Adrenal gland (tissue), 12 donors: ENCODE results near the gene SPG7. TPM values are rescaled to one million over a fixed set of nuclear protein-coding genes. Genes with fewer than 3 reads are reported as not detected.

Experiments
- DNase-seq, 7 donors: peaks; one replicate each; pipeline ENCODE4 v3.0.0-alpha.2; 2019 to 2020
- H3K27ac ChIP-seq, 5 donors: fragments of 200-600 bp; sonication (generic) in 4 of 5; 1 replicate in 3 of 5; 2 replicates in 2 of 5; pipeline versions ENCODE4 v1.5.1 to v1.8.0; 2016 to 2020; ENCODE audit warnings: mild to moderate bottlenecking in 1 of 5
- H3K27me3 ChIP-seq: fragments of 200-600 bp; 2 replicates; pipeline ENCODE4 v1.8.0; 2021
- H3K36me3 ChIP-seq, 2 donors: fragments of 200-600 bp; replicated peaks in 1 of 2; 1 replicate in 1 of 2; 2 replicates in 1 of 2; pipeline versions ENCODE4 v1.5.1 to v1.8.0; 2018 to 2022
- H3K4me1 ChIP-seq, 2 donors: fragments of 200-600 bp; replicated peaks in 1 of 2; 1 replicate in 1 of 2; 2 replicates in 1 of 2; pipeline versions ENCODE4 v1.5.1 to v1.8.0; 2018 to 2021
- H3K4me3 ChIP-seq, 4 donors: fragments of 200-600 bp; sonication (generic) in 3 of 4; one replicate each; pipeline ENCODE4 v1.5.1; 2016 to 2018
- H3K9me3 ChIP-seq, 3 donors: fragments of 200-600 bp; sonication (generic) in 1 of 3; replicated peaks in 1 of 3; 1 replicate in 2 of 3; 2 replicates in 1 of 3; pipeline versions ENCODE4 v1.5.1 to v1.8.0; 2016 to 2021
- POLR2A ChIP-seq, 2 donors: fragments of 450-650 bp; IDR thresholded peaks; one replicate each; pipeline ENCODE4 v1.6.1; 2017; ENCODE audit warnings: antibody characterized with exemption in 2 of 2, mild to moderate bottlenecking in 2 of 2, moderate library complexity in 1 of 2
- WGBS, 4 donors: extraction: QIAGEN DNeasy Blood & Tissue Kit in 2 of 4; methylation state at CpG; one replicate each; pipeline versions ENCODE4 v1.1.5 to v1.1.7; 2013 to 2017; 5-methylcytosine and 5-hydroxymethylcytosine counted together
- intact Hi-C, 2 donors: fragments of 100-400 bp; cut with DNase I; formaldehyde crosslinking; loops; one replicate each; pipeline versions ENCODE4 v1.14.1 to v1.15.0; 2022 to 2023
- polyA plus RNA-seq, 3 donors: library from polyadenylated mRNA; stranded (reverse); fragments of 200-250 nt in 2 of 3; fragments of 350-450 nt in 1 of 3; fragmentation: Illumina TruSeq in 1 of 3; extraction: RNeasy Lipid Tissue Mini Kit (QIAGEN cat#74804) in 1 of 3; gene quantifications; one replicate each; pipeline ENCODE4 v1.2.3, GENCODE V29; 2013 to 2014
- total RNA-seq, 9 donors: library from RNA; depleted of rRNA in 4 of 9; stranded (reverse); fragments of >200 nt in 4 of 9; fragments of 120-200 nt in 1 of 9; fragmentation: NEBNext Ultra II Directional in 1 of 9; extraction: Animal tissue kit (Norgen Biotek cat#: 25700) in 1 of 9; gene quantifications; one replicate each; pipeline versions ENCODE4 v1.1.0 to v1.2.4, GENCODE V29; 2013 to 2023
- TF ChIP-seq, protein P1 (sequence below), 6 experiments: fragments of 450-650 bp in 4 of 6; fragments of 200-600 bp in 2 of 6; sonication (generic) in 1 of 6; IDR thresholded peaks; 1 replicate in 5 of 6; 2 replicates in 1 of 6; pipeline versions ENCODE4 v1.5.1 to v1.8.0; 2016 to 2021; ENCODE audit warnings: antibody characterized with exemption in 6 of 6, mild to moderate bottlenecking in 2 of 6, moderate library complexity in 1 of 6
- donor health status: healthy with polysubstance abuse.
- donor health status: Bipolar disorder and iron deficiency.
- donor health status: DM: yes; HTN: yes; CAD: no.
- donor health status: DM: no; HTN: no; CAD: no.
- donor health status: DM: no; HTN: no; CAD: no.
- donor health status: DM: yes; HTN: yes; CAD: no.

Gene SPG7
- total and polyA plus RNA-seq, 12 donors: 57.1 to 250 (median 142) TPM

DNA sequence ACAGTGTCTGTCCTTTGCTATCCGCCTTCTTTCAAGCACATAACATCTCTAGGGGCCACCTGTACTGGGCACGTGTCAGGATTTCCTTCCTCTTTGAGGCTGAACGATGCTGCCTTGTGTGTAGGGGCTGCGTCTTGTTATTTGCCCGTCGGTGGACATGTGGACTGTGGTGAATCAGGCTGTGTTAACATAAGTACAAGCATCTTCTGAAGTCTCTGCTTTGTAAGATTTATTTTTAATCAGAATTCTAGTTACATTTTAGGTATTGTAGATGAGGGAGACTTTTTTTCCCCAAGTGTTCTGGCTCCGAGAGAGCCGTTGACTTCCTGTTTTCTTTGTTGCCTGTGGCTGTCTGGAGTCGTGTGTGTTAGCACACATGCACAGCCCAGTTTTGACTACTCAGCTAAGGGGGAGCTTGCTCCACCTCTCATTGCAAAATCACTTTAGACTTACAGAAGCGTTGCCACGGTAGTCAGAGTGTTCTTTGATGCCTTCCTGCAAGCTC, 26.1 kb downstream of the SPG7 start:
- Histone ChIP-seq H3K27me3 (no peaks in the 10 kb centered on the region), H3K4me1 (no peaks in the 10 kb centered on the region), H3K4me3 (no peak overlapping the region), H3K27ac (peak overlapping the region in 2 of 5 donors; percentile 44 to 59), H3K9me3 (no peaks in the 10 kb centered on the region), H3K36me3 (peaks cover 0 to 87% of the 10 kb centered on the region in 2 donors)
- intact Hi-C loops: no loop called here
- TF ChIP-seq, protein P1, sequence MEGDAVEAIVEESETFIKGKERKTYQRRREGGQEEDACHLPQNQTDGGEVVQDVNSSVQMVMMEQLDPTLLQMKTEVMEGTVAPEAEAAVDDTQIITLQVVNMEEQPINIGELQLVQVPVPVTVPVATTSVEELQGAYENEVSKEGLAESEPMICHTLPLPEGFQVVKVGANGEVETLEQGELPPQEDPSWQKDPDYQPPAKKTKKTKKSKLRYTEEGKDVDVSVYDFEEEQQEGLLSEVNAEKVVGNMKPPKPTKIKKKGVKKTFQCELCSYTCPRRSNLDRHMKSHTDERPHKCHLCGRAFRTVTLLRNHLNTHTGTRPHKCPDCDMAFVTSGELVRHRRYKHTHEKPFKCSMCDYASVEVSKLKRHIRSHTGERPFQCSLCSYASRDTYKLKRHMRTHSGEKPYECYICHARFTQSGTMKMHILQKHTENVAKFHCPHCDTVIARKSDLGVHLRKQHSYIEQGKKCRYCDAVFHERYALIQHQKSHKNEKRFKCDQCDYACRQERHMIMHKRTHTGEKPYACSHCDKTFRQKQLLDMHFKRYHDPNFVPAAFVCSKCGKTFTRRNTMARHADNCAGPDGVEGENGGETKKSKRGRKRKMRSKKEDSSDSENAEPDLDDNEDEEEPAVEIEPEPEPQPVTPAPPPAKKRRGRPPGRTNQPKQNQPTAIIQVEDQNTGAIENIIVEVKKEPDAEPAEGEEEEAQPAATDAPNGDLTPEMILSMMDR (IDR thresholded peaks at IDR 0.05): no peak
- no peak for TF ChIP-seq POLR2A (IDR thresholded peaks at IDR 0.05)
- DNase-seq: peak in 3 of 7 donors; percentile 24 to 49 (median 49)
- WGBS, 4 donors: 55 to 64% (median 62%) methylated on average over 9 to 11 of the region's 11 CpGs

DNA sequence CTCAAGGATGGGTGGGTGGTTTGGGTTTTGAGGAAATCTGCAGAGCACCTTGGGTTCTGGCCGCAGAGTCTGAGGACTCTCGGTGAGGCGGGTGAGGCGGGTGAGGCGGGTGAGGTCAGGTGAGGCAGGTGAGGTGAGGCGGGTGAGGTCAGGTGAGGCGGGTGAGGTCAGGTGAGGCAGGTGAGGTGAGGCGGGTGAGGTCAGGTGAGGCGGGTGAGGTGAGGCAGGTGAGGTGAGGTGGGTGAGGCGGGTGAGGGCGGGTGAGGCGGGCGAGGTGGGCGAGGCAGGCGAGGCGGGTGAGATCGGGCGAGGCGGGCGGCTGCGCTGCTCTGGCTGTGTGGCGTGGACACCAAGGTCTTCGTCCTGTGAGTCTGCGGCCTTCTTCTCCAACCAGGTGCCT, 28.2 kb downstream of the SPG7 start:
- no peak for TF ChIP-seq POLR2A (IDR thresholded peaks at IDR 0.05)
- TF ChIP-seq, protein P1 (IDR thresholded peaks at IDR 0.05): no peak
- DNase-seq: no peak
- Histone ChIP-seq H3K27me3 (no peaks in the 10 kb centered on the region), H3K9me3 (no peaks in the 10 kb centered on the region), H3K4me1 (no peaks in the 10 kb centered on the region), H3K27ac (peak overlapping the region in 1 of 5 donors; percentile 10), H3K4me3 (no peak overlapping the region), H3K36me3 (peaks cover 0 to 70% of the 10 kb centered on the region in 2 donors)
- 94 to 98% (median 97%) methylated on average over 6 to 24 of the region's 24 CpGs for WGBS, 4 donors
- intact Hi-C loops: no loop called here

DNA sequence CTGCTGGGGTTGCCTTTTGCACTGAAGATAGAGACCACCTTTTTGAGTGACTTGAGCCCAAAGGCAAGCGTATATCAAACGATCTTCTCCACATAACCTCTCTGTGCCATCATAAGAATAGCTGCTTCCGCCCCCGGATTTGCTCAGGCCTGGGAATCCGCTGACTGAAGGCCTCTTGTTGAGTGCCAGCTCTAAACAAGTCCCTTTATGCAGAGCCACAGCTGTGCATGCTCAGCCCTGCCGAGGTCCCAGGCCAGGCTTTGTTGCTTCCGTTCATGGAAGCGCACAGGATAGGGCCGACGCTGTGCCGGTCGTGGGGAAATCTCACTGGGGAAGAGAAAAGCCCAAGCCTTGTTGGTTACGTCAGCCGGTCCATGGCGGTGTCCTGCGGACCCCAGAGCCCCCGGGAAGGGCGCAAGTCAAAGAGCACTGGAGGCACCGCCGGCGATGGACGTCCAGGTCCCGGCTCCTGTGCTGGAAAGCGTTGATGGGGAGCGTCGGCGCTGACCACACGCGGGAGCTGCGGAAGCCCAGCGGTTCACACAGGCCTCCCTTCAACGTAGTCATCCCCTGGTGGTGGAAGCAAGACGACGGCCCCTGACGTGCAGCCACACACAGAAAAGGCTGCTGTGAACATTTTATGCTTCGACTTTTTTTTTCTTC, 28.8 kb downstream of the SPG7 start:
- peaks cover 0 to 69% of the 10 kb centered on the region in 2 donors for H3K36me3 ChIP-seq
- no peaks in the 10 kb centered on the region for H3K4me1 ChIP-seq
- H3K4me3 ChIP-seq: no peak overlapping the region
- intact Hi-C loops: no loop called here
- H3K27me3 ChIP-seq: no peaks in the 10 kb centered on the region
- peak overlapping the region in 1 of 5 donors; percentile 10 for H3K27ac ChIP-seq
- WGBS, 4 donors: 92 to 93% (median 92%) methylated on average over 23 to 36 of the region's 36 CpGs
- no peak for TF ChIP-seq POLR2A (IDR thresholded peaks at IDR 0.05)
- TF ChIP-seq, protein P1 (IDR thresholded peaks at IDR 0.05): no peak
- no peaks in the 10 kb centered on the region for H3K9me3 ChIP-seq
- no peak for DNase-seq

DNA sequence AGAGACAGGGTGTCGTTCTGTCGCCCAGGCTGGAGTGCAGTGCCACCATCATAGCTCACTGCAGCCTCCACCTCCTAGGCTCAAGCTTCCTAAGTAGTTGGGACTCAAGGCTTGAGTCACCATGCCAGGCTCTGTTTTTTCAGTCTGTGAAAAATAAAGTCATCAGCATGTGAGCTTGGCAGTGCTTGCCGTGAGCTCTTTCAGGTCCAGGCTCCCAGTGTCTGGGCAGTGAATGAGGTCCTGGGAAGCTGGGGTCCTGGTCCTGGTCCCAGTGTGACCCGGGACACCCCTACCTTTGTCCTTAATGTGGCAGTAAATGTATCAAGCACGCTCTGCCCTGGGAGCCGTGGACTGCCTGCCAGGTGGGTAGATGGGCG, 29.3 kb downstream of the SPG7 start:
- Histone ChIP-seq H3K9me3 (no peaks in the 10 kb centered on the region), H3K36me3 (peaks cover 0 to 63% of the 10 kb centered on the region in 2 donors), H3K27ac (no peak overlapping the region), H3K4me3 (no peak overlapping the region), H3K4me1 (no peaks in the 10 kb centered on the region), H3K27me3 (no peaks in the 10 kb centered on the region)
- 95 to 98% (median 95%) methylated on average over 3 to 7 of the region's 7 CpGs for WGBS, 4 donors
- TF ChIP-seq, protein P1 (IDR thresholded peaks at IDR 0.05): no peak
- no peak for TF ChIP-seq POLR2A (IDR thresholded peaks at IDR 0.05)
- intact Hi-C loops: no loop called here
- no peak for DNase-seq
